Epithelial cell of proximal tubule (primary cell): Measurements from ENCODE around the gene RFX7. TPM values are rescaled to one million over a fixed set of nuclear protein-coding genes. Genes with fewer than 3 reads are reported as not detected.
"Not testable (repeated sequence)": the region's sequence is repeated elsewhere in the genome, so short reads cannot be mapped to it uniquely, and the experiment has no call there.

Source experiments
- DNase-seq: peaks from one replicate; pipeline ENCODE4 v3.0.0-alpha.2; 2011; ENCODE audit warnings: low read depth
- H3K4me3 ChIP-seq: 2 replicates; pipeline ENCODE4 v1.5.1; 2011; ENCODE audit warnings: low read depth, mild to moderate bottlenecking, low read length
- CTCF ChIP-seq: conservative IDR thresholded peaks from 2 replicates; pipeline ENCODE4 v1.5.1; 2012; ENCODE audit warnings: low read depth, mild to moderate bottlenecking, low read length
- total RNA-seq: library from RNA; depleted of rRNA; stranded (reverse); fragments of >200 nt; gene quantifications from 2 replicates; pipeline ENCODE4 v1.2.3, GENCODE V29; 2015

Gene RFX7
- total RNA-seq, 1 donor from 2014 or later, result 4.8 TPM

GRCh38 chr15:56272454-56272853 is 28.8 kb upstream of the RFX7 start:
- no peak for TF ChIP-seq CTCF
- H3K4me3 ChIP-seq, result no peak overlapping the region
- no peak for DNase-seq

- DNase-seq, H3K4me3 ChIP-seq: not testable (repeated sequence)
Observed at GRCh38 chr15:56266465-56266864, 22.8 kb upstream of the RFX7 start.

- TF ChIP-seq CTCF, result no peak
- DNase-seq, result no peak
- no peak overlapping the region for H3K4me3 ChIP-seq
Observed at GRCh38 chr15:56261854-56262509, 18.3 kb upstream of the RFX7 start.

GRCh38 chr15:56257306-56257705 is 13.6 kb upstream of the RFX7 start:
- DNase-seq, H3K4me3 ChIP-seq: not testable (repeated sequence)

- no peak for TF ChIP-seq CTCF
- no peak overlapping the region for H3K4me3 ChIP-seq
- DNase-seq, result no peak
Observed at GRCh38 chr15:56254265-56254664, 10.6 kb upstream of the RFX7 start.

GRCh38 chr15:56252386-56252785 is 8.7 kb upstream of the RFX7 start:
- TF ChIP-seq CTCF, result no peak

GRCh38 chr15:56251315-56252095 is 7.8 kb upstream of the RFX7 start:
- DNase-seq, result no peak
- no peak for TF ChIP-seq CTCF
- H3K4me3 ChIP-seq, result no peak overlapping the region

More at GRCh38 chr15:56252386-56252785, 8.7 kb upstream of the RFX7 start:
- DNase-seq, result no peak
- H3K4me3 ChIP-seq, result no peak overlapping the region

- H3K4me3 ChIP-seq, result no peak overlapping the region
- no peak for DNase-seq
- no peak for TF ChIP-seq CTCF
Observed at GRCh38 chr15:56250626-56251025, 6.9 kb upstream of the RFX7 start.
